ENCODE measurements around the gene APBB2. TPM values are rescaled to one million over a fixed set of nuclear protein-coding genes. Genes with fewer than 3 reads are reported as not detected.

The APBB2 gene
- total and polyA plus RNA-seq, 2 of the 8 experiments (the other 6 are each of a cell fraction or from before 2014, with no cell fraction given): 58.7 to 59.4 TPM

DNA sequence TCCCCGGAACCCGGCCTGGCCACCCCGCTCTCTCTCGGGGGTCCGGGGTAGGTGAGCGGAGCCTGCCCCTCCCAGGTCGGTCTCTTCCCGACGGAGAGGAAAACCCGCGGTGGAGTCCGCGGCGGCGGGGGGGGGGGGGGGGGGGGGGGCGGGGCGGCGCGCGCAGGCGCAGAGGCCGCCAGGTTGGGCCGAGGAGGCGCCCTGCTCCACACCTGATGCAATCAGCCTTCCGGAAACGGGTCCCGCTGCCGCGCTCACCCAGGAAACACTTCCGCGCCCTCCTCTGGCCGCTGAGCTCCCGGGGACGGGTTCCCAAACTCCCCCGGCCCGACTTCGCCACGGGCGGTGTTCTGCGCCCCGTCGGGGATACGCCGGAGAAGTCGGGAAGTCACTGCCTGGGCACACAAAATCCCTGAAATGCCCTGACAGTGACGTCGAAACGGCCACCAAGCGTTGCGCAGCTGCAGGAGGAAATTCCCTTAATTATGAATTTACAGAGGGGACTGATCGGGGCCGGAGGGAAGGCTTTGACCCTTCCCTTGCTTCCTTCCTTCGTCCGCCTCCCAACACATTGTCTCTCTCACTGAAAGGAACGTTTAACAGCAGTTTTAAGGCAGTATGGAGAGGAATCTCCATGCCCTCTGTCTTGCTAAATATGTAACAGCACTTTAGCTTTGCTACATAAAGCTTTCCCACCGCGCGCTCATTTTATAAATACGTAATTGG lies 2.1 kb upstream of the APBB2 start (continued):
- TF ChIP-seq, protein P1, sequence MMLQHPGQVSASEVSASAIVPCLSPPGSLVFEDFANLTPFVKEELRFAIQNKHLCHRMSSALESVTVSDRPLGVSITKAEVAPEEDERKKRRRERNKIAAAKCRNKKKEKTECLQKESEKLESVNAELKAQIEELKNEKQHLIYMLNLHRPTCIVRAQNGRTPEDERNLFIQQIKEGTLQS (IDR thresholded peaks at IDR 0.05; ENCODE audit: insufficient read depth, low read depth, low read length): no peak
- TF ChIP-seq SUZ12 (IDR thresholded peaks at IDR 0.05; ENCODE audit: low read length): no peak
- 0 out of 2 replicates have a peak, but pooled peaks have one; percentile 42 for TF ChIP-seq CHD2 (IDR thresholded peaks at IDR 0.05; ENCODE audit: low read length)
- TF ChIP-seq FOSL1 (IDR thresholded peaks at IDR 0.05; ENCODE audit: insufficient read depth, low read depth, low read length): no peak
- TF ChIP-seq, protein P2, sequence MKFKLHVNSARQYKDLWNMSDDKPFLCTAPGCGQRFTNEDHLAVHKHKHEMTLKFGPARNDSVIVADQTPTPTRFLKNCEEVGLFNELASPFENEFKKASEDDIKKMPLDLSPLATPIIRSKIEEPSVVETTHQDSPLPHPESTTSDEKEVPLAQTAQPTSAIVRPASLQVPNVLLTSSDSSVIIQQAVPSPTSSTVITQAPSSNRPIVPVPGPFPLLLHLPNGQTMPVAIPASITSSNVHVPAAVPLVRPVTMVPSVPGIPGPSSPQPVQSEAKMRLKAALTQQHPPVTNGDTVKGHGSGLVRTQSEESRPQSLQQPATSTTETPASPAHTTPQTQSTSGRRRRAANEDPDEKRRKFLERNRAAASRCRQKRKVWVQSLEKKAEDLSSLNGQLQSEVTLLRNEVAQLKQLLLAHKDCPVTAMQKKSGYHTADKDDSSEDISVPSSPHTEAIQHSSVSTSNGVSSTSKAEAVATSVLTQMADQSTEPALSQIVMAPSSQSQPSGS (IDR thresholded peaks at IDR 0.05; ENCODE audit: low read length): 0 out of 2 replicates have a peak, but pooled peaks have one; percentile 9
- no peak for TF ChIP-seq CBX5 (IDR thresholded peaks at IDR 0.05; ENCODE audit: low read depth, low read length)
- TF ChIP-seq CBX8 (IDR thresholded peaks at IDR 0.05; ENCODE audit: borderline replicate concordance, low read depth, low read length): no peak
- peak; percentile 68 for TF ChIP-seq CREB1 (IDR thresholded peaks at IDR 0.05)
- peak; percentile 24 for TF ChIP-seq CTBP2 (IDR thresholded peaks at IDR 0.05; ENCODE audit: borderline replicate concordance, insufficient read depth, insufficient read length, low read length)
- peak; percentile 62 for TF ChIP-seq KDM4A (IDR thresholded peaks at IDR 0.05; ENCODE audit: low read depth, low read length, severe bottlenecking)
- TF ChIP-seq CEBPB (IDR thresholded peaks at IDR 0.05; ENCODE audit: low read depth, low read length): peak; percentile 93
- peak; percentile 78 for TF ChIP-seq PHF8 (conservative IDR thresholded peaks at IDR 0.05; ENCODE audit: low read depth, low read length)
- no peak for TF ChIP-seq POU5F1 (IDR thresholded peaks at IDR 0.05; ENCODE audit: low read depth, low read length)
- TF ChIP-seq MAFK (IDR thresholded peaks at IDR 0.05; ENCODE audit: low read depth, low read length): no peak
- no peak; a peak in 1 of 4 replicates for TF ChIP-seq SIN3A (conservative IDR thresholded peaks at IDR 0.05 in 1 of 2, IDR thresholded peaks at IDR 0.05 in 1 of 2; ENCODE audit: low read depth in 1 of 2, low read length in 2 of 2)
- TF ChIP-seq RXRA (IDR thresholded peaks at IDR 0.05; ENCODE audit: insufficient read depth, low read depth, low read length): no peak
- peak in 1 of 2 experiments; percentile 14; a peak in 3 of 4 replicates for TF ChIP-seq RAD21 (IDR thresholded peaks at IDR 0.05 in 1 of 2, conservative IDR thresholded peaks at IDR 0.05 in 1 of 2; ENCODE audit: low read depth in 2 of 2, low read length in 2 of 2)

All from H1 (cell line).